Ramos (cell line): ENCODE data around the gene PEA15.

Source experiments
- in situ Hi-C: fragments of 300-500 bp; cut with MboI; formaldehyde crosslinking; loops from one replicate; pipeline ENCODE4 v1.14.3; 2022; ENCODE audit warnings: low sequenced_read_pairs; ENCODE audit not compliant: unreplicated experiment

The PEA15 gene

DNA sequence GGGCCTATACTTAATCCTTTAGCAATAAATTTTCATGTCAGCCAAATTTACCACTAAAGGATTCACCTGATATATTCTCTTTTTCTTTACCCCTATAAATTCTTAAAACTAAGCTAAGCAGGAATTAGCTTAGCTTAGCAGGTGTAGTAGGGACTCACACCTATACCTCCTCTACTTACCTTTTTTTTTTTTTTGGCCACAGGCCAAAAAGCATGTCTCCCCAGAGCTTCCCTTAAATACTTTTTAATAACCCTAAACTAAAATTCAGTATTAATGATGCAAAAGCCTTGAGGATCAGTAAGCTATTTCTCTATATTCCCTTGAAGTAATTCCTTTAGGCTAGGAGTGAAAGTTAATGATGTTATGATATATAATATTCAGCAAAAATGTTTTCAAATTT is 23.2 kb downstream of the PEA15 start:
- in situ Hi-C loops = no loop called here

- in situ Hi-C loops = no loop called here
Measured at GRCh38 chr1:160232911-160233310, 27.7 kb downstream of the PEA15 start.

DNA sequence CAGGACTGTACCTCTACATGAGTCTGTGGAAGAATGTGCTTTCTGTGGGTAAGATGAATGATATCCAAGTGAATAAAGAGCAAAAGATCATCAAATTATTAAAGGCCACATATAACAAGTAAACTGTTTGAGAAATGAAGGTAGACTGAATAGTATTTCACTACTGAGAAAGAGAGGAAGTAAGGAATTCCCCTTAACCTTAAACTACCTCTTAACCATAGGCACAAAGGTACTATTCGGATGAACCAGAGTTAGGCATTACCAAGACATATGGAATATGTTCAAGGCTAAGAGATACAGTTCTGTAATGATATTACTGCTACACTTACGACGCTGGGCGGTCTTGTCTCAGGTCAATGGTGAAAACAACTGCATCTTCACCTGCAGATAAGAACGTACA is 31.6 kb downstream of the PEA15 start:
- in situ Hi-C loops = no loop called here

- in situ Hi-C loops = no loop called here
Measured at GRCh38 chr1:160237558-160237957, 32.4 kb downstream of the PEA15 start.

DNA sequence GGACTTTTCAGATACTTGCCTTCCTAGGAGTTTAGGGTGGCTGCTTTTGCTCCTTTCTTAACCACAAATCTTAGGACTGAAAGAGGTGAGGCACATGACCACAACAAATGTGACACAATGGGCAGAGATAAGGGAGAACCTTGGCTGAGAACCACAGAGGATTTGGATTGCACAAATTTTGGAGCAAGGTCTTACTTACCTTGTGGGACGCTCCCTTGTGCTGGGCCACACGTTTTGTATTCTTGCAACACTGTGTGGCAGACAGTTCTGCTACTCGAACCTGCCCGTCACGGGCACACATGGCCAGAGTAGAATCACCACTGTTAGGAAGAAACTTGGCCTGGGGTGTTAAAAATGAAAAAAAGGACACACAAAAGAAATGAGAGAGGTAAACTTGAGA is 33.2 kb downstream of the PEA15 start:
- in situ Hi-C loops = no loop called here

DNA sequence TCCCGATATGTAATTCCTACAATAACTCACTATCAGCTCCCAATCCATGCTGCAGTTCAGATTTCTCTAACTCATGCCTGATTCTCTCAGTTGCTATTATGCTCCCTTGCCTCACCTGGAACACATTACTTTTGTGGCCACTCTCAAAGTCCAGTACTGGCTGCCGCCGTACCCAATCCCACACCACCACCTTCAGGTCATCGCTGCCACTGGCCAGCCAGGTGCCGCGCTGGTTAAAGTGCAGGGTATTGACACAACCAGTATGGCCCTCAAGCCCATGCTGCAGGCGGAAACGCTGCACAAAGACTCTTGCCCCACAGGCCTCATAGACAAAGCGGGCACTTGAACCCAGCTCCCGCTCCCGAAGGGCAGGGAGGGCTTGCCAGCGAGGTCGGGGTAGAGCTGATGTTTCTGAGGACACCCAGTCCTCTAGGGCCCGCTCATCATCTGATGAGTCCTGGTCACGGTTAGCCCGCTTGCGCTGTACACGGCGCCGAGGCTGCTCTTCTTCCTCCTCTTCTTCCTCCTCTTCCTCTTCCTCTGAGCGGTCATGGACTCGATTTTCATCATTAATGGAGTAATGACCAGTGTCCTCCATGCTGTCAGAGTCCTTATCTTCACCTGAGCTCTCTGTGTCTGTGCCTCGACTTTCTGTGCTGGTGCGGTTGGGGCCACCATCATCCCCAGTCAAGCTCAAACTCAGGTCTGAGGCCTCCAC is 34.6 kb downstream of the PEA15 start:
- in situ Hi-C loops = no loop called here

GRCh38 chr1:160243767-160244166 is 38.6 kb downstream of the PEA15 start:
- in situ Hi-C loops = no loop called here

GRCh38 chr1:160244209-160244608 is 39.0 kb downstream of the PEA15 start:
- in situ Hi-C loops = no loop called here

GRCh38 chr1:160245434-160245833 is 40.2 kb downstream of the PEA15 start:
- in situ Hi-C loops = no loop called here

DNA sequence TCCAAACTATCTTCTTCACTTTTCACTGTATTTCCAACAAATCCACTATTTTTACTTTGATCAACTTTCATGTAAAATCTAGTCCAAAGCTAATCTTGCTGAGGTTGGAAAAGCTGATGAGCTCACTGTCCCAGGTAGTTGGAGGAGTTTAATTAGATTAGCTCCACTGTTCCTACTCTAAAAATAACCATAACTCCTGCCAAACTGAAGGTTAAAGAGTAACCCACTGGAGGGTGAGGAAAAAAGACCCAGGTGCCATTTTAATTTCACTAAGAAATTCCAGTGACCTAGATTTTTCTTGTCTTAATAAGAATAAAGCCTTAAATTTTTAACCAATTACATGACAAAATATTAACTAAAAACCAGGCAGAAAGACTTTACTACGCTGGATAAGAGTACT is 41.9 kb downstream of the PEA15 start:
- in situ Hi-C loops = no loop called here

DNA sequence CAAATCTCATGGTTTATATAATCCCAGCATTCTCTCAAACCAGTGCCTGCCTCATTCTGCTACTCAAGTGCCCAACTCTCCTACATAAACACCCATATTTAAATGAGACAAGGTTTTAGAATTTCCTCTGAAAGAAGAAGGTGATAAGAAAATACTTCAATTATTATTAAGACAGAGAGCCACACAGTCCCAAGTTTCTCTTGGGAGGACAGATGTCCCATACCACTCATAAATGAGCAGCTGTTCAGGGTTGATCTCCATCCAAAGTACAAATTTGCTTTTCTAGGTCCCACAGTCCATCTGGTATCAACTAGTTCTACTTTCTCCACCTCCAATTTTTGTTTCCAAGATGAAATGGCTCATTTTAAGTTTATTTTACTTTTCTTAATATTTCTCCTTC is 45.8 kb downstream of the PEA15 start:
- in situ Hi-C loops = loop anchor here (10.0 kb wide), 1 partner anchor 156 kb away; the partner anchor contains the start of gene IGSF8

GRCh38 chr1:160251687-160252526 is 46.7 kb downstream of the PEA15 start:
- in situ Hi-C loops = loop anchor here (10.0 kb wide), 1 partner anchor 157 kb away; the partner anchor contains the start of gene IGSF8

DNA sequence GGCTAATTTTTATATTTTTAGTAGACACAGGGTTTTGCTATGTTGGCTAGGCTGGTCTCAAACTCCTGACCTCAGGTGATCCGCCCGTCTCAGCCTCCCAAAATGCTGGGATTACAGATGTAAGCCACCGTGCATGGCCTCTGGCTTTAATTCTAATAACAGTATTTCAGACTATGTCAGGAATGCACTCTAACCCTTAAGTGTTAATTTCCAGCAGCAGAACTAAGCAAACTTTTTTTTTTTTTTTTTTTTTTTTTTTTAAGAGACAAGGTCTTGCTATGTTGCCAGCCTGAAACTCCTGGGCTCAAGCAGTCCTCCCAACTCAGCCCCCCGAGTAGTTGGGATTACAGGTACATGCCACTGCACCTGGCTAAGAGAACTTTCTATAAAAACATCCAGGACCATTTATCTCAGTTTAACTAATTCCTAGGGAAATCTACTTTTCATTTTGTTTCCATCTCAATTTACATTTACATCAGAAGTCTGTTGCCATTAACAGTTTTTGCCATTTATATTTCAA is 50.7 kb downstream of the PEA15 start:
- in situ Hi-C loops = loop anchor here (10.0 kb wide), 1 partner anchor 161 kb away; the partner anchor contains the start of gene IGSF8

- in situ Hi-C loops = loop anchor here (10.0 kb wide), 1 partner anchor 162 kb away; the partner anchor contains the start of gene IGSF8
Measured at GRCh38 chr1:160256396-160257046, 51.3 kb downstream of the PEA15 start.

DNA sequence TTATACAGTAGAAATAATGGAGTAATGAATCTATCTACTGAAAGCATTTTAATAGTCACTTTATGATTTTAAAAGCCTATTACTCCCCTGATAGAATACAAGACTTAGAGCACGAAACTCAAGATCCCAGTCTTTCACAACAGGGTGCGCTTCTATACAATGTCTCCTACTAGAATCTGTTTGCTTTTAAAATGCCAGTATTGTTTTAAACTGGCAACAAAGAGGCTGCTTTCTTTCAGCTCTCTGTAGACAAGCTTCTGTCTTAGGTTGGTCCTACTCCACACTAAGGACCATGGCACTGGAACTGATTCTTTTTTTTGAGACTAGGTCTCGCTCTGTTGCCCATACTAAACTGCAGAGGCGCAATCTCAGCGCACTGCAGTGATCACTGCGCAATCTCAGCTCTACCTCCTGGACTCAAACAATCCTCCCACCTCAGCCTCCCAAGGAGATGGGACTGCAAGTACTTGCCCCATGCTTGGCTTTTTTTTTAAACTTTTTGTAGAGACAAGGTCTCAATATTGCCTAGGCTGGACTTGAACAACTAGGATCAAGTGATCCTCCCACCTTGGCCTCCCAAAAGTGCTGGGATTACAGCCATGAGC is 52.3 kb downstream of the PEA15 start:
- in situ Hi-C loops = loop anchor here (10.0 kb wide), 1 partner anchor 163 kb away; the partner anchor contains the start of gene IGSF8

DNA sequence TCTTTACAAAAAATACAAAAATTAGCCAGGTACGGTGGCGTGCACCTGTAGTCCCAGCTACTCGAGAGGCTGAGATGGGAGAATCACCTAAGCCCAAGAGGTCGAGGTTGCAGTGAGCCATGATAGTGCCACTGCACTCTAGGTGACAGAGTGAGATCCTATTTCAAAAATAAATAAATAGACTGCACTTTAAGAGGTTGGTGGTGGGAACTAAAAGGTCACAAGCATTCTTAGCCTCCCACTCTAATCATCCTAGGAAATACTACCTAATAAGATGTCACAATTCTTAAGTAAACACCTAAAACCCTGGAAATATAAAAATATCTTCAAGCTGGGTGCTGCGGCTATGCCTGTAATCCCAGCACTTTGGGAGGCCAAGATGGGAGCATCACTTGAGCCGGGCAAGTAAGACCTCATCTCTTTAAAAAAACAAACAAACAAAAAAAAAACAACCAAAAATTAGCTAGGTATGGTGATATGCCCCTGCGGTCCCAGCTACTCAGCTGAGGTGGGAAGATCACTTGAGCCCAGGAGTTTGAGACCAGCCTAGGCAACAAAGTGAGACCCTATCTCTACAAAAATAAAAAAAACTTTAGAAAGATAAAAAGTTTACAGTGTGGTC is 53.1 kb downstream of the PEA15 start:
- in situ Hi-C loops = loop anchor here (10.0 kb wide), 1 partner anchor 163 kb away; the partner anchor contains the start of gene IGSF8

GRCh38 chr1:160260406-160261382 is 55.5 kb downstream of the PEA15 start:
- in situ Hi-C loops = no loop called here

DNA sequence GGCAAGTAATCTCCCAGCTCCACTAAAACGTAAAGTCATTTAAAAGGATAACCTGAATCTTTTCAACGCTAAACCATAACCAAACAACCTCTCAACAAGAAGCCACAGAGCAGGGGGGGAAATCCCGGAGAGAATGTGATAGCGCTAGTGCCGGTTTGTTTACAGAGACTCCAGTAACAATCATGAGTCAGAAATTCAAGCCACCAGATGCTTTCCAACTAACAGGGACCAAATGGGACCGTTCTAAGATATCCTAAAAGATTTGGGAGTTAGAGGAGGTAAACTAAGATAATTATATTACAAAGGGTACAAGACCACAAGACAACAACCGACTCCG is 56.3 kb downstream of the PEA15 start:
- in situ Hi-C loops = no loop called here
